NCI-H345 treated with DMSO at 0.1 percent for 48 hours (cell line): ENCODE measurements around the gene RPP25.
A peak's percentile ranks its signal among the peaks of the same experiment; 100 is the strongest.
"Not testable (repeated sequence)": the region's sequence is repeated elsewhere in the genome, so short reads cannot be mapped to it uniquely, and the experiment has no call there.

Experiments
- DNase-seq: peaks from one replicate; lab custom pipeline; 2025; ENCODE audit not compliant: unreplicated experiment; lab: John Stamatoyannopoulos, UW

The RPP25 gene

DNA sequence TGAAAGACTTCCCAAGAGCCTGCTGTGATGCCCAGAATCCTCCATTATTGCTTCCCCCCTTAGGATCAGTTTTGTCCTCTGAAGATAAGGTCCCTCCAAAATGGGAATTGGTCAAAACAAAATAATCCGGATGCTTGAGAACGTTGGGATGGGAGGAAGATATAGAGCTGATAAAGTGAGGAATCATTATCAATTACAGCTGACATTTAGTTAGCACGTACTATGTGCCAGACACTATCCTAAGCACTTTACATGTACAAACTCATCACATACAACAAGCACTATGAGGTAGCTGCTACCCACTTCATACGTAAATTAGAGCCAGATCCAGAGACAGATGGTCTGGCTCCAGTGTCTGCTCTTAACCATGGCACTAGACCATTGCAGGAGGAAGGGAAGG, 6.6 kb upstream of the RPP25 start:
- DNase-seq: no peak

DNA sequence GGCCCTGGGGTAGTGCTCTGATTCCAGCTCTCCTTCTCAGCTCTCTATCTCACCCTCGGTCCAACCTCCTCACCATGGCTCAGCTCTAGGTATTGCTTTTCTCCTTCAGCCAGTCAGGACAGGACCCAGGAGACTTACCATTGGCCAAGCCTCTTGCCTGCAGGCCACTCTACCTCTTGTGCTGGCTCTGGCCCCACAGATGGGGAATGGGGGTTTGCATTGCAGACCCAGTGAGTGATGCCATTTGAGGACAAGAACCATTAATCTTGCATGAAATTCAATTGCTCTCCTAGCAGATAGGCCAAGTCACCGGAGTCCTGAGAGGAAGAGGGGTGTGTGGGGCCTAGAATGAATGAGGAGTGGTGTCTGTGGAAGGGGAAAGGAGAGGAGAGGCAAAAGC, 6.1 kb upstream of the RPP25 start:
- no peak for DNase-seq

DNA sequence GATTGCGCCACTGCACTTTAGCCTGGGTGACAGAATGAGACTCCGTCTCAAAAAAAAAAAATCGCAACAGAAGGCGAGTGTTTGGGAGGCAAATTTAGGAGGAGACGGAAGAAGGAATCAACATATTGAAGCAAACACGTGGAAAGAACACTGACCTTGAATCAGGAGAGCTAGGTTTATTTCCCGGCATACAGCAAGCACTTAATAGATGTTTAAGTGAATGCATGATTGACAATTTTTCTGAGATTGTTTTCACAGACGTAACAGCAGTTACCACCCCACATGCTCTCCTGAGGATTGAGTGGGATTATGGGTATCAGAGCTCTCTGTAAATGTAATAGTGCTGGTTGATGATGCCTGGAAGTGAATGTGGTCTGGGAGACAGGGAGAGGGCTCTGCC, 5.6 kb upstream of the RPP25 start:
- no peak for DNase-seq

DNA sequence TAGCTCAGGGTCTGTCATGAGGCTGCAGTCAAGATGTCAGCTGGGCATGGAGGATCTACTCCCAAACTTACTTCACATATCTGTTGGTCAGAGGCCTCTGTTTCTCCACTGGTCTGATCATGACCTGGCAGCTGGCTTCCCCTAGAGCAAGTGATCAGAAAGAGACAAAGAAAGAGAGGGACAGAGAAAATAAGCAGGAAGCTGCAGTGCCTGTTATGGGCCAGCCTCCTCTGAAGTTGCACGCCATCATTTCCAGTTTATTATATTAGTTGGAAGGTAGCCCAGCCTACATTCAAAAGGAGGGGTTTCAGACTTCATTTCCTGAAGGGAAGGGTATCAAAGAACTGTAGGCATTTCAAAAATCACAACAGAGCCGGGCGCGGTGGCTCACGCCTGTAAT, 5.0 kb upstream of the RPP25 start:
- no peak for DNase-seq

DNA sequence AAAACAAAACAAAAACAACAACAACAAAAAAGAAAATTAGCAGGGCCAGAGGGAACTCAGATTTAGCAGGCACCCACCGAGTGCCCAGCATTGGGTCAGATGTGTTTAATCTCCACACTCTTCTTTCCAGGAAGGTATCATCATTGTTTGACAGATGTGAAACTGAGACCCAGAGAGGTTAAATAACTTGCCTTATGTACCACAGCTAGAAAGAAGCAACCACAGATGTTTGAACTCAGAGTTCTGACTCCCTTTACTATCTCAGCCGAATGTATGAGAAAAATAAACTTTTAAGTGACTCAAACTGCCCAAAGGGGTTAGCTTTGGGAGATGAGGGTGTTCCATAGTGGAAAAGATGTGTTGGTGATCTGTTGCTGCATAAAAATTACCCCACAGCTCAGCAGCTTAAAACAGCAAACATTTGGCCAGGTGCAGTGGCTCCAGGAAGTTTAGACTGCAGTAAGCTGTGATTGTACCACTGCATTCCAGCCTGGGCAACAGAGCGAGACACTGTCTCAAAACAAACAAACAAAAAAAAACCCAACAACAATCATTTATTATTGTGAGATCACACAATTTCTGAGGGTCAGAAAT, 4.5 kb upstream of the RPP25 start:
- DNase-seq: no peak

DNA sequence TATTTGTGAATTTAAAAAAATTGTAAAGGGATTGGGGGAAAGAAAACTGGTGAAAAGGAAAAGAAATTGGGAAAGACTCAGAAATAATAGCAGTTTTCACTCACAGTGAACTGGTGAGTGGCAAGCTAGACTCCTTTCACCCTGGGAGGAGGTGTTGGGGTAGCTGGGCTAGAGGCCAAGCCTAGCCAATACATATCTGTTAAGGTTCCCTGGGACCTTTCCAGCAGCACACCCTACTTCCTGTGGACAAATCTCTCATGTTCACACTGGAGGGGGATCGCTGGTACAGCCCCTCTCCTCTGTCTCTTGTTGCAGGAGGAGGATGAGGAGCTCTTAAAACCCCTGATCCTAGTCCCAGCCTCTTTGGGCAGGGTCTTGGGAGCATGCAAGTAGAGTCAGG, 3.7 kb upstream of the RPP25 start:
- DNase-seq: no peak

DNA sequence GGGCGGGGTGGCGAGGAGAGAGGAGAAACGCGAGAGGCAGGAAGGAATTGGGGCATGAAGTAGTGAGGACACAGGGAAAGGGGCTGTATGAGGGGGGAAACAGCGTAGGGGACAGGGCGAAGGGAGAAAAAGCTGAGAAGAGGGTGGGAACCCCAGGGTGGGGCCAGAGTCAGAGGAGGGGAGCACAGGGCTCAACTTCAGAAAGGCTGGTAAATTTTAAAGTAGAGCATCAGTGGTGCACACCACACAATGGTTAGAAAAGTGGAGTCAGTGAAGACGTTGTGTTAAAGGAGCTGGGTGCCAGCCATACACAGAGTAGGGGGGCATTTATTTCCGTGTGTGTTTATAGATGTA, 3.0 kb upstream of the RPP25 start:
- no peak for DNase-seq

DNA sequence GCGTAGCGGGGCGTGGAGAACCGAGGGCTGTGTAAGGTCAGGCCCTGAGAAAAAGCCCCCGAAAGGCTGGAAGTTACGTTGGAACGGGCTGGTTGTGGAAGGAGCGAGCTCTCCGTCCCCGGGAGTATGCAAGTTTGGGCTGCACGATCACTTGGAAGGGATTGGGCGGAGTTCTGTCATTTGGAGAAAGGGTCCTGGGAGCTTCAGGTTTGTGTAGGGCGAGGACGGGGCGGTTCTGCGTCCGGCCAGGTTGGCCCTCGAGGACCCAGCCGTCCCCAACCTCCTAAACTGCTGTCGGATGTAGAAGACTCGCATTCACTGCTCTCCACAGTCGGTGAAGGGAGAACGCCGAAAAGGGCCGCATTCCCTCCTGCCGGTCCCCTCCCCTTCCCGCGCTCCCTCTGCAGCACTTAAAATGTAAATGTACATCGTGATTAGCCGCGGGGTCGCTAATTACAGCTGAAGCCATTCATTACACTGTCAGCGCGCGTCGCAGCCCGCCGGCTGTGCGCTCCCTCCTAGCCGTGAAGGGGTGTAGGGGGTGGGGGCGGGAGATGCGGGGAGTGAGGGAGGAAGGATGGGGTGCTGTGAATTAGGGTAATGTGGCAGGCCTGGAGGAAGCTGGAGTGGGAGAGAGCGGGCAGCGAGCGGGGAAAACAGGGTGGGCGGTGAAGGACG, 2.5 kb upstream of the RPP25 start:
- DNase-seq: no peak

DNA sequence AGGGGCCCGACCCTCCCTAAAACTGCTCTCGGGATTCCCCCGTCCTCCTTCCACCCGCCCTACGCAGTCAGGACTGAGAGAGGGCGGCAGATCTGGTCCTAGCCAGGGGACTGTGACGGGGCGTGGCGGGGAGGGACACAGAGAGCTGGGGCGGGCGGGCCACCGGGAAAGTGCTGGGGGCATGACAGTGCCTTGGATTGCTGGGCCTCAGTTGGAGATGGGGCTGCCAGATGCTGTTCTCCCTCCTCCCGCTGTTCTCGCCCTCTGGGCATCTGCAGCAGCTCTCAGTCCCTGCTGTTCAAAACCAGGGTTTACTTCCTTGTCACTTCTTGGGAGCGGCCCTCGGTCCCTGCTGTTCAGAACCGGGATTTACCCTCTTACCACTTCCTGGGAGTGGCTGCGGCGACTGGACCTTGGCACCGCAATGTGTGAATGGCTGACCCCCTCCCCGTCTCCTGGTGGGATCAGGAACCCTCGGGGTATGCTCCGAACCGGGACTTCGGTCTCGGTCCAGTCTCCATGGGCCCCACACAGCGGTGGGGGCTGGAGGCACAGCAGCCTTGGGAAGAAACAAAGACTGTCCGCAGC, 1.8 kb upstream of the RPP25 start:
- DNase-seq: no peak

DNA sequence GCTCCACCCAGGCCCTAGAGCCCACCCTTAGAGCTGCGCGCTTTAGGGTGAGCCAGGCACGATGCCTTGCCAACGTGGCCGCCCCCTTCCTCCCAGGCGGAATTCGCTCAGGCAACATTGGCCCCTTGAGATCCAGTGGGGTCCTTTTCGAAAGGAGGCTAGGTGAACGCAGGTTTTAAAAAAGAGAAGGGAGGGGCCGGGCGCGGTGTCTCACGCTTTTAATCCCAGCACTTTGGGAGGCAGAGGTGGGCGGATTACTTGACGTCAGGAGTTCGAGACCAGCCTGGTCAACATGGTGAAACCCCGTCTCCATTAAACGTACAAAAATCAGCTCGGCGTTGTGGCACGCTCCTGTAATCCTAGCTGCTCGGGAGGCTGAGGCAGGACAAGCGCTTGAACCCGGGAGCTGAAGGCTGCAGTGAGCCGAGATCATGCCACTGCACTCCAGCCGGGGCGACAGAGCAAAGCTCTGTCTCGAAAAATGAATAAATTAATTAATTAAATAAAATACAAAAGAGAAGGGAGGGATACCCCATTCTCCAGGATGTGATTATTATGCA, 984 bp upstream of the RPP25 start:
- no peak for DNase-seq

DNA sequence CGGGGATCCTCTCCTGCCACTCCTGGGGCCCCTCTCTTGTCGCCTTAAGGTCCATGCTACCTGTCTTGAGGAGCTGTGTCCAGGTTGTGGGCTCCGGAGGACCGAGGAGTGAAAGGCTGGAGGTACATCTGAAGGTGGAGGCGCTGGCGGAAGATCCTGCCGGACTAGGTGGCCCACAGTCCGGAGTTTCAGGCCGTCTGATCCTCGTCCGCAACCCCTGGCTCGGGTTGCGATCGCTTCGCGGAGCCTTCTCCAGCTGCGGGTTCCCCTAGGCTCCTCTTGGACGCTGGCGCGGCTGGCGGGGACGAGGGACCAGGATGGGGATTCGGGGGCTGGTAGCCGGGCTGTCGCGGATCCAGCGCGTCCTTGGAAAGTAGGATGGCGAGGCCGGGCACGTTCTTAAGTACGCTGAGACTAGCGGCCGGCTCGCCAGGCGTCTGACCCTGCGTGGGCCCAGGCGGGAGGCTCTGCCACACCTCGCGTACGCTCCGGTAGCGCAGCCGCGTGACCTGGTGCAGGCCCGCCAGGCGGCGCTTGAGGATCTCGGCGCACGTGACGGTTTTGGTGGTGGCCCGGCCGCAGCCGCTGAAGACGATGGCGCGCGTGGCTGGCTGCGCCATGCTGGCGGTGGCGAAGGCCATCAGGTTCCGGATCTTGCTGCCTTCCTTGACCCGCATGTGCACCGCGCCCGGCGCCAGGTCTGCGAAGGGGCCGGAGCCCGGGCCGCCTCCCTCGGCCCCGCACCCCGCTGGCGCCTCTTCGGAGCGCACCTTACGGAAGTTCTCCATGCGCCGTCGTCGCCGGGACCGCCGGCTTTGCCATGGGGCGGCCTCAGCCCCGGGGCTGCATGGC, 550 bp downstream of the RPP25 start:
- no peak for DNase-seq

DNA sequence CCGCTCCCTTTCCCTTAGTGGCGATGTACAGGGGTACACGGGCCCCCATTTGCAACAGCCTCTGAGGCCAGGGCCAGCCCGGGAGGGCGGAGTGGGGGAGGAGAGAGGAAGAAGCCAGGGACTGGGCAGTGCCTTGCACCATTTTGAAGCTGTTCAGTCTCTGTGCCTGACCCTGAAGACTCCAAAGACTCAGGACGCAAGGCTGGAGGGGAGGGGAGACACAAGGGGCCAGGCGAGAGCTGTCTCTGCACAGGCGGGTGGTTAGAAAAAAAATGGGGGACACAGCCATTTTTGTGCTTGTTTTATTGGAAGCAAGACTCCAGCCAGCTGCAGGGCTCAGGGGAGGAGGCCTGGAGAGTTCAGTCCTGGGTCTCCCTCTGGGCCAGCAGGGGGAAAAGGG, 1.6 kb downstream of the RPP25 start:
- DNase-seq: no peak

DNA sequence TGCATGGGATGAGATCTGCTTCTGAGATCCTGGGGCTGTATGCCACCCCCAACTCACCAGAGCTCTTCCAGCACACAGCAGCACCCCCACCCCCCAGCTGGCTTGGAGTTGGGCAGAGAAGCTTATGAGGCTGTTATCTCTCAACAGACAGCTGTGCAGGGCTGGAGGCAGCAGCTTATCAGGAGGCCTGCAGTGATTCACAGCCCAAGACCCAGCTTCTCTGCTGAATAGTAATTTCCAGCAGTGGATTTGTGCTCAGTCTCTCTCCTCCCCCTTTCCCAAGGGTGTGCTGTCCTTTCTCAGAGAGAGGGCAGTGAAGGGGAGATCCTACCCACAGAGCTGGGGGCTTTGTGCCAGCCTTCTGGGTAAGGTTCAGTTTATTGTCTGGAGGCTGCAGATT, 2.1 kb downstream of the RPP25 start:
- no peak for DNase-seq

DNA sequence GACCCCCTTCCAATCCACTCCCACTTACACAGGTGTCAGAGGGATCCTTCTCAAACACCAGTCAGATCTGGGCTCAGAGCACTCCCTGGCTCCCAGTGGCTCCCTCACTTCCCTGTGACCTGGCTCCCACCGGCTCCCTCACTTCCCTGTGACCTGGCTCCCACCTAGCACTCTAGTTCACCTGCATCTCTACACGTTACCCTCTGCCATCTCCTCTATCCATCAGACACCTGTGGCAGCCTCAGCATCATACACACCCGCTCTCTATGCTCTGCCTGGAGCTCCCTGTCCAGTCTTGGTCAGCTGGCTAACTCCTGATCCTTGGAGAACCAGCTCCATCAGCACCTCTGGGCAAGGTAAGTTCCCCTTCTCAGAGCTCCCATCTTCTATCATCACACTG, 5.6 kb downstream of the RPP25 start:
- no peak for DNase-seq

DNA sequence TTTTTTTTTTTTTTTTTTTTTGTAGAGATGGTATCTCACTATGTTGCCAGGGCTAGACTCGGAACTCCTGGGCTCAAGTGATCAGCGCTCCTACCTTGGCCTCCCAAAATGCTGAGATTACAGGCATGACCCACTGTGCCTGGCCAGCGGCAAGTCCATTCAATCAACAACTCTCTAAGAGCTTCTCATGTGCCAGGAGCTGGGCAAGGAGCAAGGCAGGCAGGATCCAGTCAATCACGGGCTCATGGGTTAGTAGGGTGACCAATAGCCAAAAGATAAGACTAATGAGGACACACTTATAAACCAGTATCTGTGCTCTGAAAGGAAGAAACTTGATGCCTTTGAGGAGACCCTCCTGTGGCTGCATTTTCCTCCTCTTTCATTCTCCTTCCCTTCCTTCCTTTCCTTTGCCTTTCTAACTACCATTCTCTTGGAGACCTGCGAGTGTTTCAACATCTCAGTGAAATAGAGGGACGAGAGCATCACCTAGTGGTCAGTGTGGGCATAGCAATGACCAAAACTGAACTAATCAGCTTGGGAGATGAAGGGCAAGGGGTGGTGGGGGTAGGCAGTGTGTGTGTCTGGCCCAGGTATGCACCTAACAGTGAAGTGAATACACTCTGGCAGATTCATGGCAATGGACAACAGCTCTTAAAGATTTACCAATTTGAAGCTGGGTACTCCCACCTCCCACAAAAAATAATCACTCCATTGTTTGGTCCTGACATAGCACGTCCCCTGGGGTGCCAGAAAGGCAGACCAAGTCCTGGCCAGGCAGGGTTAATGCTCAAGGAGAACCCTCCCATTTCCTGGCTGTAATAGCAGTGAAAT, 6.3 kb downstream of the RPP25 start:
- DNase-seq: peak; percentile 16

DNA sequence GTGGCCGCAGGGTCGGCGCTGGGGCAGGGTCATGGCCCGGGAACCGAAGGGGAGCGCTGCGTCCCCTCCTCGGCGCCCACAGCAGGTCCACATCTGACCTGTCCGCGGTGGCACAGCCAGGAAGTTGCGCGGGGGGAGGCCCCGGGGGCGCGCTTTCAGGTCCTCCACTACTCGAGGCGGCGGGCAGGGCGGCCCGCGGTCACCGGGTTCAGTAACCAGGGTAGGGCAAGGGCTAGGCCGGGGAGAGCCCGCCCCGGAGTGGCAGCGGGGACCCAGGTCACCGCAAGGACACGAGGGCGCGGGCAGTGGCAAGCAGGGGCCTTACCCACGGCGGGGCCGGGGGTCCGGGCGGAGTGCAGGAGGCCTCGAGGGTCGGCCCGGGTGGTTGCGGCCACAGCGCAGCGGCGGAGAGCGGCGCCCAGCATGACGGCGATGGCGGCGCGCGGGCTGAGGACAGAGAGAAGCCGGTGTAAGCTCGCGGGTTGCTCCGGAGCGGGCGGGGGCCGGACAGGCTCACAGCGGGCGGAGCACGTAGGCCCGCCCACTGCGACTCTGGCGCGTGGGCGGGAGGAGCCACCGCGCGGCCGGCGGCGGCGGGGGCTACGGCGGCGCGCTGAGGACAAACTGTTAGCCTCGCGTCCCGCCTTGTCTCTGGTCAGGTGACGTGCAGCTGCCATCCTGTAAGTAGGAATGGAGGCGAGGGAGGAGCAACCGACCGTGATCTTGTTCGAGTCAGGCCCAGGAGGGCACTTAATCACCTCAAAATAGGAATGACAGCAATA, 18.8 kb downstream of the RPP25 start, which contains the start of gene COX5A:
Gene COX5A (minus strand): TSS at position 484 of the 782 bp plus-strand sequence. CDS start 59 bp downstream, at position 425.
- peak; percentile 62 for DNase-seq

DNA sequence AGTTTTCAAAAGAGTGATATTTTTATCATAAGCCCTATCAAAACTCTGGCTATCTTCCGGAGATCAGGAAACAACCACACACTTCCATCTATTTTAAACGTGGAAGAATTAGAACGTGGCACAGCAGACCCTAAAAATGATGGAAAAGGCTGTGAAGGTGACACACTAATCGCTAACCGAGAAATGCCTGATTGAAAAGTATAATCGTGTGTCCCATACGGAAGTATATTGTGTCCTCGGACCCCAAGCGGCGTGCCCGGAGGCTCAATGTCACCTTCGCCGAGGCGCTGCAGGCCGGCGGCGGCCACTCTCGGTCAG, 19.3 kb downstream of the RPP25 start:
- DNase-seq: no peak

DNA sequence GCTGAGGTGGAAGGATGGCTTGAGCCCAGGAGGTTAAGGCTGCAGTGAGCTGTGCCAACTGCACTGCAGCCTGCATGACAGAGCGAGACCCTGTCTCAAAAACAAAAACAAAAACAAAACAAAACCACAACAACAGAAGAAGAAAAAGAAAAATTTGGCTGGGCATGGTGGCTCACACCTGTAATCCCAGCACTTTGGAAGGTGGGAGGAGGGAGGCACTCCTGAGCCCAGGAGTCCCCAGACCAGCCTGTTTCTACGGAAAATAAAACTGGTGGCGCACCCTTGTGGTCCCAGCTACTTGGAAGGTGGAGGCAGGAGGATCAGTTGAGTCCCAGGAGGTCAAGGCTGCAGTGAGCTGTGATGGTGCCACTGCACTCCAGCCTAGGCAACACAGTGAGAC, 21.4 kb downstream of the RPP25 start:
- not testable (repeated sequence) for DNase-seq

DNA sequence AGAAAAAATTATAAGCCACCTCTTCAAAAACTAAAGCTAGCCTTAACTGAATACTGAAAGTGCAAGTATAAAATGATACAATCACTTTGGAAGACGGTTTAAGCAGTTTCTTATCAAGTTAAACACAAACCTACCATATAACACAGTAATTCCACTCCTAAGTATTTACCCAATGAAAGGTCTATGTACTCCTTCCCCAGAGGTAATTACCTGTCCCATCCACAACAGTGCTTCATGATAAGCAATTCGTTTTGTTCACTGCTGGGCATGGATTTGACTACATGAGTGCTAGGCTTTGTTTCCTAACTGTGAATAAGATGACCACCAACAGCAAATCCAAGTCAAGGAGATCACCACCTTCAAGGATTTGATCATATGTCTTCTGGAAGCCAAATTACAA, 23.0 kb downstream of the RPP25 start:
- no peak for DNase-seq

DNA sequence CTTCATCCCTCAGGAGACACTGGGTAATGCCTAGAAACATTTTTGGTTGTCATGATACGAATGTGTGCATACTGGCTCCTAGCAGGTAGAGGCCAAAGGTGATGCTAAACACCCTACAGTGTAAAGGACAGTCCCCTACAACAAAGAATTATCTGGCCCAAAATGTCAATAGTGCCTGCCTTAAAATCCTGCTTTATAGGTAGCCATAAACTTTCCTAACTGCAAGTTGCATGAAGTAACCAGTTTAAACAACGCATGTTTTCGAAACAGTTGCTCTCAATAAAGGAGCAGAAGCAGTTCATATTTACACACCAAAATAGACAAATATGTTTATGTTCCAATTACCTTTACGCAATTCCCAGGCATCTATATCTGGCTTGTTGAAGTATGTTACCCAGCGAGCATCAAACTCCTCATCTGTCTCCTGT, 27.8 kb downstream of the RPP25 start:
- no peak for DNase-seq
